Stimulated activated effector memory CD8-positive, alpha-beta T cell treated with anti-CD3 and anti-CD28 coated beads, Interleukin-12 subunit alpha, Interleukin-12 subunit beta, amount 100 ng/mL, for 72 hours (primary cell): ENCODE results near the gene JAG1.
"Not testable (repeated sequence)": the region's sequence is repeated elsewhere in the genome, so short reads cannot be mapped to it uniquely, and the experiment has no call there.

ENCODE experiments used
- ATAC-seq: fragments of 150-1000 bp; cut with Tn5 transposase; 2 replicates; pipeline ENCODE4 v1.10.0; 2021
- DNase-seq, 2 donors: peaks; one replicate each; pipeline ENCODE4 v3.0.0; 2021 to 2022; ENCODE audit warnings: low spot score in 2 of 2
- H3K27ac Mint-ChIP-seq: one replicate; pipeline ENCODE4 v1.8.0; 2022; ENCODE audit warnings: mild to moderate bottlenecking, mixed read lengths
- H3K36me3 Mint-ChIP-seq: one replicate; pipeline ENCODE4 v1.8.0; 2022; ENCODE audit warnings: mild to moderate bottlenecking, mixed read lengths
- H3K4me1 Mint-ChIP-seq: one replicate; pipeline ENCODE4 v1.8.0; 2022; ENCODE audit warnings: mixed read lengths
- H3K4me3 Mint-ChIP-seq: one replicate; pipeline ENCODE4 v1.8.0; 2022; ENCODE audit warnings: mild to moderate bottlenecking, mixed read lengths
- H3K9me3 Mint-ChIP-seq: one replicate; pipeline ENCODE4 v1.8.0; 2022; ENCODE audit warnings: mixed read lengths

JAG1 gene

GRCh38 chr20:10590446-10590845 is 83.4 kb downstream of the JAG1 start:
- not testable (repeated sequence) for H3K4me1 Mint-ChIP-seq, H3K36me3 Mint-ChIP-seq, H3K9me3 Mint-ChIP-seq

More at GRCh38 chr20:10590446-10590845, 83.4 kb downstream of the JAG1 start:
- not testable (repeated sequence) for H3K27ac Mint-ChIP-seq, H3K4me3 Mint-ChIP-seq, ATAC-seq, DNase-seq
